ENCODE results near the gene CCNB1.

CCNB1 gene

DNA sequence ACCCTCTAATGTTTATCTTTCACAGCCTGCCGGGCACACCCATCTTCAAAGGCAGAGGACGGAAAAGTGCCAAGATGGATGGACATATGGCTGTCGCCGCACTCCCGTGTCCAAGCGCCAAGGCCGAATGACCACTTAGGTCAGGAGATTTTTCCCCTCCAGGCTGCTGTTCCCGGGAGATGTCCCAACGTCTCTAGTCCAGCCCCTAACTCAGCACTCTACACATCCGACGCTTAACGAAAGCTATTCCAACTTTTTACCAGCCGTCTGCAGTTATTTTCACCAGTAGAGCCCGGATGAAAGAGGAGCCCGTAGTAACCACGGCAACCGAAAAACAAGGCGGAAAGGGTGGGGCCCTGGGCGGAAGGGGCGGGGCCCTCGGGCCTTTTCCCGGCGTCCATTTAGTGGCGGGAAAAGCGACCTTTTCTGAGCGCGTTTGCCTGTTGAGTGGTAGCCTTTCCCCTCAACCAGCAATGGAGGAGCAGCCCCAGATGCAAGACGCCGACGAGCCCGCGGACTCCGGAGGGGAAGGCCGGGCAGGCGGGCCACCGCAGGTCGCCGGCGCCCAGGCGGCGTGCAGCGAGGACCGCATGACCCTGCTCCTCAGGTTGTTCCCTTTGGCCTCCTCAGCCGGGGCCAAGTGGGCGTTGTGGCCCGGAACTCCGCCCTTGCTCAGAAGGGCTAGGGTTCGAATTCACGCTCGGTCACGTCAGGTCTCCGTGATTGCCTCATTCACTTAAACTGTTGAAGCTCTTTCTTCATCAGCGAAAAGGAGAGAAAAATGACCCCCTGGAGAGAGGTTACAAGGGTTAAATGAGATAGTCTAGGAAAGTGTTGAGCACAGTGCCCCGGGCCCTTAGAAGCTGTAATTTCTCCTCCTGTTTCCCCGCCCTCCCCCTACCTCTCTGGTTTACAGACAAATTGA is 22.5 kb downstream of the CCNB1 start, which contains the start of gene CENPH:
Gene CENPH (plus strand): TSS at position 422 of the 925 bp plus-strand sequence. CDS start 52 bp downstream, at position 474.
- peak within 1 kb of the TSS; percentile 83 for H3K4me3 ChIP-seq (ENCODE audit: low read depth, low read length)
- H3K27me3 ChIP-seq (ENCODE audit: insufficient read depth, low read depth, severe bottlenecking), result no peaks in the 10 kb centered on the region
- peak; percentile 90 for DNase-seq
- no peaks in the 10 kb centered on the region for H3K9me3 ChIP-seq (ENCODE audit: severe bottlenecking)
- H3K27ac ChIP-seq, result peak within 1 kb of the TSS; percentile 95
- H3K36me3 ChIP-seq, result peaks cover 21% of the 10 kb centered on the region
- TF ChIP-seq, protein P1, sequence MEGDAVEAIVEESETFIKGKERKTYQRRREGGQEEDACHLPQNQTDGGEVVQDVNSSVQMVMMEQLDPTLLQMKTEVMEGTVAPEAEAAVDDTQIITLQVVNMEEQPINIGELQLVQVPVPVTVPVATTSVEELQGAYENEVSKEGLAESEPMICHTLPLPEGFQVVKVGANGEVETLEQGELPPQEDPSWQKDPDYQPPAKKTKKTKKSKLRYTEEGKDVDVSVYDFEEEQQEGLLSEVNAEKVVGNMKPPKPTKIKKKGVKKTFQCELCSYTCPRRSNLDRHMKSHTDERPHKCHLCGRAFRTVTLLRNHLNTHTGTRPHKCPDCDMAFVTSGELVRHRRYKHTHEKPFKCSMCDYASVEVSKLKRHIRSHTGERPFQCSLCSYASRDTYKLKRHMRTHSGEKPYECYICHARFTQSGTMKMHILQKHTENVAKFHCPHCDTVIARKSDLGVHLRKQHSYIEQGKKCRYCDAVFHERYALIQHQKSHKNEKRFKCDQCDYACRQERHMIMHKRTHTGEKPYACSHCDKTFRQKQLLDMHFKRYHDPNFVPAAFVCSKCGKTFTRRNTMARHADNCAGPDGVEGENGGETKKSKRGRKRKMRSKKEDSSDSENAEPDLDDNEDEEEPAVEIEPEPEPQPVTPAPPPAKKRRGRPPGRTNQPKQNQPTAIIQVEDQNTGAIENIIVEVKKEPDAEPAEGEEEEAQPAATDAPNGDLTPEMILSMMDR (IDR thresholded peaks at IDR 0.05; ENCODE audit: low read depth, low read length), result no peak

DNA sequence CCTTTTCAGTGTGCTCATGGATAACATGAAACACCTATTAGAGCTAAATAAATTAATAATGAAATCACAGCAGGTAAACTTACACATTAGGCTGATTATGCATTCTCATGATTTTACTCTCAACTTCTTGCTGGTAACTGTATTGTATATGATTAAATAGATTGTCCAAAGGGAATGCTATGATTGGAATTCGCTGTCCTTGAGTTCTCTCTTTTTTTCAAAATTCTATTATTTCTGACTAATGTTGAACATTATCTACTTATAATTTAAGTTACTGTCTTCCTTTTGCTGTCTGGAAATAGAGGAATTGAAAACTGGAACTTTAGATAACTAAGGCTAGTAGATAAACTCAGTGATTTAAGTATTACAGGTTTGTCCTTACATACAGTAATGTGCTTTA is 35.5 kb downstream of the CCNB1 start:
- DNase-seq, result no peak
- Histone ChIP-seq H3K27me3 (ENCODE audit: insufficient read depth, low read depth, severe bottlenecking) (no peaks in the 10 kb centered on the region), H3K4me3 (ENCODE audit: low read depth, low read length) (no peak overlapping the region), H3K9me3 (ENCODE audit: severe bottlenecking) (no peaks in the 10 kb centered on the region), H3K36me3 (peaks cover 31% of the 10 kb centered on the region), H3K27ac (no peak overlapping the region)
- TF ChIP-seq, protein P1 (IDR thresholded peaks at IDR 0.05; ENCODE audit: low read depth, low read length), result no peak

DNA sequence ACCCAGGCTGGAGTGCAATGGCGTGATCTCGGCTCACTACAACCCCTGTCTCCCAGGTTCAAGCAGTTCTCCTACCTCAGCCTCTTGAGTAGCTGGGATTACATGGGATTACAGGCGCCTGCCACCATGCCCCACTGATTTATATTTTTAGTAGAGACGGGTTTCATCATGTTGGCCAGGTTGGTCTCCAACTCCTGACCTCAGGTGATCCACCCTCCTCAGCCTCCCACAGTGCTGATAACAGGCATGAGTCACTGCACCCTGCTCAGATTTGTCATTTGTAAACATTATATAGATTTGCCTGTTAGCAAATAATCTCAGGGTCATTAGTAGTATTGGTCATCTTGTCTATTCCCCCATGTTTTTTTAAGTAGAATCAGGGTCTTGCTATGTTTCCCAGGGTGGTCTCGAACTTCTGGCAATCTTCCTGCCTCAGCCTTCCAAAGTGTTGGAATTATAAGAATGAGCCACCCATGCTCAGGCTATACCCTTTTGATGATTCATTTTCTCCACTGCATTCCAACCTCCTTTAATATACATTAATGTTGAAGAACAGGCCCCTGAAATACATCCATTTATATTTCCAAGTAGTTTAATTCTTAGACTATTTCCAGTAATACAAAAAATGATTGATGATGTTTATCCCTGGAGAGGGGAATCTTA is 39.7 kb downstream of the CCNB1 start:
- Histone ChIP-seq H3K4me3 (ENCODE audit: low read depth, low read length) (no peak overlapping the region), H3K36me3 (peaks cover 42% of the 10 kb centered on the region), H3K27ac (no peak overlapping the region), H3K9me3 (ENCODE audit: severe bottlenecking) (no peaks in the 10 kb centered on the region), H3K27me3 (ENCODE audit: insufficient read depth, low read depth, severe bottlenecking) (no peaks in the 10 kb centered on the region)
- DNase-seq, result peak; percentile 17
- TF ChIP-seq, protein P1 (IDR thresholded peaks at IDR 0.05; ENCODE audit: low read depth, low read length), result no peak

DNA sequence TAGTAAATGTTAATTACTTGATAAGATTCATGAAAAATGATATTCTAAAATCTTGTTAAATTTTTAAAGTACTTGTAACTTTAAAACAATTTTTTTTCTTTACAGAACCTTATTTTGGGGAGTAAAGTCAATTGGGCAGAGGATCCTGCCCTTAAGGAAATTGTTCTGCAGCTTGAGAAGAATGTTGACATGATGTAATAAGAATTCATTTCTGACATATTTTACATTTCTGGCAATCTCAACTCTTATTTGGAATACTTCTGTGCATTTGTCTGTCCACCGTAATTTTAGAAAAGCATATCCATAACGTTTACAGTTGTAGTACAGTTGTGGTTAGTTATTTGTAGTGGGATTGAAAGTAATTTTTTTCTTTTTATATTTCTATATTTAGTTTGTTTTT is 42.7 kb downstream of the CCNB1 start:
- DNase-seq, result no peak
- H3K36me3 ChIP-seq, result peaks cover 30% of the 10 kb centered on the region
- H3K4me3 ChIP-seq (ENCODE audit: low read depth, low read length), result no peak overlapping the region
- no peak overlapping the region for H3K27ac ChIP-seq
- H3K27me3 ChIP-seq (ENCODE audit: insufficient read depth, low read depth, severe bottlenecking), result no peaks in the 10 kb centered on the region
- no peaks in the 10 kb centered on the region for H3K9me3 ChIP-seq (ENCODE audit: severe bottlenecking)
- TF ChIP-seq, protein P1 (IDR thresholded peaks at IDR 0.05; ENCODE audit: low read depth, low read length), result no peak

DNA sequence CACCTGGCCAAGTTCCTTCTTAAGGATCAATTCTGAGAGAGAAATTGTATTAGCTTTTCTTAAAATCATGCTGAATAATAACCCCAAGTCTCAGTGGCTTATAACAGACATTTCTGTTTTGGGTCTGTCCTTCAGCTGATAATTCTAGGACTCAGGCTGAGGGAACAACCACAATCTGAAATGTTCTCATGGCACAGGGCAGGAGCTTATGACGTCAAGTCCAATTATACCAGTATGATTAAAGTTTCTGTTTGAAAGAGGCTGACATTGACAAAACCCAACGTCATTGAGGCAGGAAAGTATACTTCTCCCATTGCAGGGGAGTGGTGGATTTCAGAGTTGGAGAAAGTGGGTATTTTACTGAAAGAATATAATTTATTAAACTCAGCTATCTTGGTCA is 44.2 kb downstream of the CCNB1 start:
- Histone ChIP-seq H3K27ac (no peak overlapping the region), H3K27me3 (ENCODE audit: insufficient read depth, low read depth, severe bottlenecking) (no peaks in the 10 kb centered on the region), H3K9me3 (ENCODE audit: severe bottlenecking) (no peaks in the 10 kb centered on the region), H3K36me3 (peaks cover 26% of the 10 kb centered on the region), H3K4me3 (ENCODE audit: low read depth, low read length) (no peak overlapping the region)
- DNase-seq, result no peak
- TF ChIP-seq, protein P1 (IDR thresholded peaks at IDR 0.05; ENCODE audit: low read depth, low read length), result no peak
